Lower leg skin (tissue), 4 donors: ENCODE measurements around the gene IDH3A. TPM values are rescaled to one million over a fixed set of nuclear protein-coding genes. Genes with fewer than 3 reads are reported as not detected.

ENCODE experiments used
- DNase-seq, 2 donors: peaks; one replicate each; pipeline ENCODE4 v3.0.0-alpha.2; 2019; ENCODE audit warnings: low spot score in 2 of 2
- H3K4me3 ChIP-seq: fragments of 200-600 bp; sonication (generic); 2 replicates; pipeline ENCODE4 v1.5.1; 2017; ENCODE audit warnings: mild to moderate bottlenecking, low read depth; ENCODE audit not compliant: poor library complexity, severe bottlenecking
- POLR2A ChIP-seq, 2 donors: fragments of 450-650 bp; IDR thresholded peaks; one replicate each; pipeline ENCODE4 v1.6.1; 2016 to 2017; ENCODE audit warnings: antibody characterized with exemption in 2 of 2, mild to moderate bottlenecking in 1 of 2, moderate library complexity in 1 of 2
- WGBS, 2 donors: methylation state at CpG; one replicate each; pipeline ENCODE4 v1.1.5; 2018; 5-methylcytosine and 5-hydroxymethylcytosine counted together
- intact Hi-C: fragments of 100-400 bp; cut with DNase I; formaldehyde crosslinking; loops from one replicate; pipeline ENCODE4 v1.15.0; 2023; ENCODE audit warnings: low total_unique reads
- total RNA-seq, 4 donors: library from RNA; depleted of rRNA; stranded (reverse); fragments of >200 nt; gene quantifications; one replicate each; pipeline ENCODE4 v1.1.0, GENCODE V29; 2016
- TF ChIP-seq, protein P1 (sequence below), 3 donors: fragments of 450-650 bp; IDR thresholded peaks; one replicate each; pipeline ENCODE4 v1.5.1; 2016; ENCODE audit warnings: antibody characterized with exemption in 3 of 3, mild to moderate bottlenecking in 3 of 3, moderate library complexity in 2 of 3

Gene IDH3A
- total RNA-seq, 4 donors from 2014 or later = 51.0 to 77.2 (median 60.8) TPM

DNA sequence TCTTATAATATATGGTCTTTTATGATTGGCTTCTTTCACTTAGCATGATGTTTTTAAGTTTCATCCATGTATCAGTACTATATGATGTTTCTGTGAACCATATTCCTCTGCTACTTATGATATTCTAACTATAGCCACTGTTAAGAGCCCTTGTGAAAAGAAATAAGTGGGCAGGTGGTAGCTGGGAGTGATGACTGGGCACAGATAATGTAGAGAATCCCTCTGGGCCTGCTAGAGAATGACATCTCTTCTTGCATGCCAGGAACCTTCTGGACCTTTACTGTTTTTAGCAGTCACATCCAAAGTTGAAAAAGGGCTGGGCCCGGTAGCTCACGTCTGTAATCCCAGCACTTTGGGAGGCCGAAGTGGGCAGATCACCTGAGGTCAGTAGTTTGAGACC lies 10.2 kb downstream of the IDH3A start:
- 97 to 98% methylated on average over 3 of the region's 3 CpGs for WGBS, 2 donors
- TF ChIP-seq, protein P1, sequence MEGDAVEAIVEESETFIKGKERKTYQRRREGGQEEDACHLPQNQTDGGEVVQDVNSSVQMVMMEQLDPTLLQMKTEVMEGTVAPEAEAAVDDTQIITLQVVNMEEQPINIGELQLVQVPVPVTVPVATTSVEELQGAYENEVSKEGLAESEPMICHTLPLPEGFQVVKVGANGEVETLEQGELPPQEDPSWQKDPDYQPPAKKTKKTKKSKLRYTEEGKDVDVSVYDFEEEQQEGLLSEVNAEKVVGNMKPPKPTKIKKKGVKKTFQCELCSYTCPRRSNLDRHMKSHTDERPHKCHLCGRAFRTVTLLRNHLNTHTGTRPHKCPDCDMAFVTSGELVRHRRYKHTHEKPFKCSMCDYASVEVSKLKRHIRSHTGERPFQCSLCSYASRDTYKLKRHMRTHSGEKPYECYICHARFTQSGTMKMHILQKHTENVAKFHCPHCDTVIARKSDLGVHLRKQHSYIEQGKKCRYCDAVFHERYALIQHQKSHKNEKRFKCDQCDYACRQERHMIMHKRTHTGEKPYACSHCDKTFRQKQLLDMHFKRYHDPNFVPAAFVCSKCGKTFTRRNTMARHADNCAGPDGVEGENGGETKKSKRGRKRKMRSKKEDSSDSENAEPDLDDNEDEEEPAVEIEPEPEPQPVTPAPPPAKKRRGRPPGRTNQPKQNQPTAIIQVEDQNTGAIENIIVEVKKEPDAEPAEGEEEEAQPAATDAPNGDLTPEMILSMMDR (IDR thresholded peaks at IDR 0.05) = no peak
- no peak for TF ChIP-seq POLR2A (IDR thresholded peaks at IDR 0.05)
- H3K4me3 ChIP-seq = no peak overlapping the region
- intact Hi-C loops = no loop called here
- DNase-seq = no peak

GRCh38 chr15:78162038-78162437 lies 12.9 kb downstream of the IDH3A start:
- H3K4me3 ChIP-seq = no peak overlapping the region
- intact Hi-C loops = no loop called here
- peak in 1 of 2 donors; percentile 12 for DNase-seq
- TF ChIP-seq, protein P1 (IDR thresholded peaks at IDR 0.05) = no peak
- TF ChIP-seq POLR2A (IDR thresholded peaks at IDR 0.05) = no peak
- 90 to 96% methylated on average over 13 of the region's 13 CpGs for WGBS, 2 donors

- H3K4me3 ChIP-seq = no peak overlapping the region
- DNase-seq = no peak
- no peak for TF ChIP-seq POLR2A (IDR thresholded peaks at IDR 0.05)
- TF ChIP-seq, protein P1 (IDR thresholded peaks at IDR 0.05) = no peak
- intact Hi-C loops = no loop called here
- 93 to 96% methylated on average over 2 of the region's 2 CpGs for WGBS, 2 donors
Observed at GRCh38 chr15:78164010-78164409, 14.8 kb downstream of the IDH3A start.

- intact Hi-C loops = no loop called here
- TF ChIP-seq, protein P1 (IDR thresholded peaks at IDR 0.05) = no peak
- TF ChIP-seq POLR2A (IDR thresholded peaks at IDR 0.05) = no peak
- no peak overlapping the region for H3K4me3 ChIP-seq
- no peak for DNase-seq
- 92 to 93% methylated on average over 10 of the region's 10 CpGs for WGBS, 2 donors
Observed at GRCh38 chr15:78167227-78167888, 18.2 kb downstream of the IDH3A start.

DNA sequence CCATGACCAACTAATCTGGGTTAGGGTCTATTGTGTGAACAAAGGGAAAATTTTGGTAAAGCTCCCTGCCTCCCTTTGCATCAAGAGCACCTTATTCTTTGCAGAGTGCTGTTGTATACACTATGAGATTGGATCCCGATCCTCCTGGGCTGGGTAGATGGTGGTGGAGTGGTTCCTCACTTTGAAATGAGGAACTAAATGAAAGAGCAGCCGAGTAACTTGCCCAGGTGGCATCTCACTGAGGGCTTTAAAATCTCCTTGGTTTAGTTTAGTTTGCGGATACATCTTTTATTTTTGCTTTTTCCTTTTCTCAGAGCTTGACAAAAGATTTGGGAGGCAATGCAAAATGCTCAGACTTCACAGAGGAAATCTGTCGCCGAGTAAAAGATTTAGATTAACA lies 19.4 kb downstream of the IDH3A start:
- intact Hi-C loops = no loop called here
- TF ChIP-seq, protein P1 (IDR thresholded peaks at IDR 0.05) = no peak
- TF ChIP-seq POLR2A (IDR thresholded peaks at IDR 0.05) = no peak
- 89 to 91% methylated on average over 5 of the region's 5 CpGs for WGBS, 2 donors
- no peak overlapping the region for H3K4me3 ChIP-seq
- DNase-seq = no peak
